H9 (cell line): ENCODE measurements around the gene IL6ST. TPM values are rescaled to one million over a fixed set of nuclear protein-coding genes. Genes with fewer than 3 reads are reported as not detected.
"Not testable (repeated sequence)": the region's sequence is repeated elsewhere in the genome, so short reads cannot be mapped to it uniquely, and the experiment has no call there.

Source experiments
- DNase-seq: peaks from one replicate; pipeline ENCODE4 v3.0.0-alpha.2; 2017
- H2AFZ ChIP-seq: one replicate; pipeline ENCODE4 v1.6.1; 2013; ENCODE audit warnings: mild to moderate bottlenecking, low read length, control low read depth, moderate library complexity
- H2AK5ac ChIP-seq: 2 replicates; pipeline ENCODE4 v1.6.1; 2013; ENCODE audit warnings: low read length, control low read depth, mixed read lengths; ENCODE audit not compliant: insufficient read length
- H2BK120ac ChIP-seq: one replicate; pipeline ENCODE4 v1.6.1; 2013; ENCODE audit warnings: low read depth, mild to moderate bottlenecking, low read length, control low read depth, inconsistent platforms; ENCODE audit not compliant: poor library complexity, severe bottlenecking
- H2BK12ac ChIP-seq: 2 replicates; pipeline ENCODE4 v1.6.1; 2013; ENCODE audit warnings: low read length, control low read depth, mixed read lengths, low read depth; ENCODE audit not compliant: insufficient read length
- H2BK15ac ChIP-seq: 2 replicates; pipeline ENCODE4 v1.6.1; 2013; ENCODE audit warnings: low read depth, low read length, control low read depth
- H2BK20ac ChIP-seq: one replicate; pipeline ENCODE4 v1.6.1; 2013; ENCODE audit warnings: low read depth, mild to moderate bottlenecking, low read length, control low read depth, inconsistent platforms; ENCODE audit not compliant: poor library complexity, severe bottlenecking
- H2BK5ac ChIP-seq: 2 replicates; pipeline ENCODE4 v1.6.1; 2013; ENCODE audit warnings: low read length, control low read depth, mixed read lengths; ENCODE audit not compliant: insufficient read length
- H3K14ac ChIP-seq: 2 replicates; pipeline ENCODE4 v1.6.1; 2013; ENCODE audit warnings: low read length, control low read depth; ENCODE audit not compliant: insufficient read depth
- H3K18ac ChIP-seq: 2 replicates; pipeline ENCODE4 v1.6.1; 2013; ENCODE audit warnings: low read depth, mild to moderate bottlenecking, mixed read lengths, low read length, control low read depth; ENCODE audit not compliant: insufficient read length
- H3K23ac ChIP-seq: 2 replicates; pipeline ENCODE4 v1.6.1; 2013; ENCODE audit warnings: low read length, control low read depth, mixed read lengths, low read depth; ENCODE audit not compliant: insufficient read length
- H3K23me2 ChIP-seq: 2 replicates; pipeline ENCODE4 v1.6.1; 2013; ENCODE audit warnings: low read depth, mild to moderate bottlenecking, mixed read lengths, low read length, control low read depth; ENCODE audit not compliant: insufficient read length, poor library complexity, severe bottlenecking
- H3K27ac ChIP-seq: 2 replicates; pipeline ENCODE4 v1.5.1; 2013; ENCODE audit warnings: low read length, control low read depth, mixed read lengths, low read depth; ENCODE audit not compliant: insufficient read length
- H3K27me3 ChIP-seq: 2 replicates; pipeline ENCODE4 v1.6.1; 2013; ENCODE audit warnings: low read length, control low read depth, inconsistent platforms; ENCODE audit not compliant: insufficient read depth
- H3K4ac ChIP-seq: 2 replicates; pipeline ENCODE4 v1.6.1; 2013; ENCODE audit warnings: low read depth, mild to moderate bottlenecking, control low read depth, inconsistent platforms, low read length, moderate library complexity
- H3K4me1 ChIP-seq: 2 replicates; pipeline ENCODE4 v1.6.1; 2013; ENCODE audit warnings: low read length, control low read depth, inconsistent platforms; ENCODE audit not compliant: insufficient read depth
- H3K4me2 ChIP-seq: 2 replicates; pipeline ENCODE4 v1.6.1; 2013; ENCODE audit warnings: low read length, control low read depth, mixed read lengths; ENCODE audit not compliant: insufficient read length, insufficient read depth
- H3K56ac ChIP-seq: 2 replicates; pipeline ENCODE4 v1.6.1; 2013; ENCODE audit warnings: low read depth, mild to moderate bottlenecking, mixed read lengths, low read length, control low read depth; ENCODE audit not compliant: insufficient read length
- H3K79me1 ChIP-seq: 2 replicates; pipeline ENCODE4 v1.6.1; 2013; ENCODE audit warnings: low read depth, mild to moderate bottlenecking, moderate library complexity, low read length, control low read depth, inconsistent platforms; ENCODE audit not compliant: insufficient read depth, poor library complexity, severe bottlenecking
- H3K79me2 ChIP-seq: 2 replicates; pipeline ENCODE4 v1.6.1; 2013; ENCODE audit warnings: low read length, control low read depth, inconsistent platforms; ENCODE audit not compliant: insufficient read depth
- H3K9ac ChIP-seq: 2 replicates; pipeline ENCODE4 v1.6.1; 2013; ENCODE audit warnings: low read length, control low read depth, mixed read lengths; ENCODE audit not compliant: insufficient read length; ENCODE audit errors: extremely low read depth
- H3K9me3 ChIP-seq: one replicate; pipeline ENCODE4 v1.6.1; 2013; ENCODE audit warnings: low read depth, low read length, inconsistent platforms; ENCODE audit not compliant: control insufficient read depth
- H3T11ph ChIP-seq: one replicate; pipeline ENCODE4 v1.6.1; 2013; ENCODE audit warnings: mild to moderate bottlenecking, low read length, control low read depth, inconsistent platforms
- H4K20me1 ChIP-seq: one replicate; pipeline ENCODE4 v1.6.1; 2013; ENCODE audit not compliant: control insufficient read depth, insufficient read length, insufficient read depth
- H4K5ac ChIP-seq: 2 replicates; pipeline ENCODE4 v1.6.1; 2013; ENCODE audit warnings: low read depth, mild to moderate bottlenecking, mixed read lengths, low read length, control low read depth; ENCODE audit not compliant: insufficient read length
- H4K8ac ChIP-seq: replicated peaks from 2 replicates; pipeline ENCODE4 v1.6.1; 2013; ENCODE audit warnings: low read length, control low read depth, mixed read lengths, low read depth; ENCODE audit not compliant: insufficient read length
- H4K91ac ChIP-seq: 2 replicates; pipeline ENCODE4 v1.6.1; 2013; ENCODE audit warnings: low read depth, mild to moderate bottlenecking, moderate library complexity, mixed read lengths, low read length, control low read depth; ENCODE audit not compliant: insufficient read length
- H3K27ac Mint-ChIP-seq, 3 experiments: 2 replicates in 2 of 3; 3 replicates in 1 of 3; pipeline ENCODE4 v1.8.0; 2020 to 2021; ENCODE audit warnings: mixed read lengths in 3 of 3, mild to moderate bottlenecking in 1 of 3, moderate library complexity in 1 of 3
- H3K27me3 Mint-ChIP-seq: 2 replicates; pipeline ENCODE4 v1.8.0; 2021; ENCODE audit warnings: low read depth, mild to moderate bottlenecking, moderate library complexity, mixed read lengths
- H3K36me3 Mint-ChIP-seq, 3 experiments: 2 replicates in 2 of 3; 3 replicates in 1 of 3; pipeline ENCODE4 v1.8.0; 2020 to 2021; ENCODE audit warnings: low read depth in 3 of 3, mixed read lengths in 3 of 3; ENCODE audit not compliant: insufficient read depth in 1 of 3
- H3K4me1 Mint-ChIP-seq, 2 experiments: 2 replicates each; pipeline ENCODE4 v1.8.0; 2020; ENCODE audit warnings: mixed read lengths in 2 of 2
- H3K4me3 Mint-ChIP-seq, 2 experiments: 2 replicates in 1 of 2; 3 replicates in 1 of 2; pipeline ENCODE4 v1.8.0; 2020 to 2021; ENCODE audit warnings: mild to moderate bottlenecking in 2 of 2, mixed read lengths in 2 of 2, moderate library complexity in 1 of 2
- H3K9me3 Mint-ChIP-seq, 2 experiments: 2 replicates in 1 of 2; 3 replicates in 1 of 2; pipeline ENCODE4 v1.8.0; 2020; ENCODE audit warnings: mild to moderate bottlenecking in 2 of 2, mixed read lengths in 2 of 2, moderate library complexity in 1 of 2
- WGBS: extraction: QIAGEN DNeasy Blood & Tissue Kit; methylation state at CpG from one replicate; pipeline ENCODE4 v1.1.7; 2013; ENCODE audit warnings: missing lambda C conversion rate, low lambda C conversion rate, mixed read lengths; ENCODE audit not compliant: insufficient read length; ENCODE audit errors: extremely low coverage; 5-methylcytosine and 5-hydroxymethylcytosine counted together
- total RNA-seq: library from RNA; stranded (reverse); gene quantifications from 2 replicates; pipeline ENCODE4 v1.2.1, GENCODE V29; 2021
- TF ChIP-seq, protein P1 (sequence below): fragments of 200-600 bp; sonication (generic); conservative IDR thresholded peaks from 3 replicates; pipeline ENCODE4 v1.8.0; 2021; ENCODE audit warnings: antibody characterized with exemption, mild to moderate bottlenecking

The IL6ST gene
- total RNA-seq, 1 experiment from 2014 or later: 11.1 TPM

DNA sequence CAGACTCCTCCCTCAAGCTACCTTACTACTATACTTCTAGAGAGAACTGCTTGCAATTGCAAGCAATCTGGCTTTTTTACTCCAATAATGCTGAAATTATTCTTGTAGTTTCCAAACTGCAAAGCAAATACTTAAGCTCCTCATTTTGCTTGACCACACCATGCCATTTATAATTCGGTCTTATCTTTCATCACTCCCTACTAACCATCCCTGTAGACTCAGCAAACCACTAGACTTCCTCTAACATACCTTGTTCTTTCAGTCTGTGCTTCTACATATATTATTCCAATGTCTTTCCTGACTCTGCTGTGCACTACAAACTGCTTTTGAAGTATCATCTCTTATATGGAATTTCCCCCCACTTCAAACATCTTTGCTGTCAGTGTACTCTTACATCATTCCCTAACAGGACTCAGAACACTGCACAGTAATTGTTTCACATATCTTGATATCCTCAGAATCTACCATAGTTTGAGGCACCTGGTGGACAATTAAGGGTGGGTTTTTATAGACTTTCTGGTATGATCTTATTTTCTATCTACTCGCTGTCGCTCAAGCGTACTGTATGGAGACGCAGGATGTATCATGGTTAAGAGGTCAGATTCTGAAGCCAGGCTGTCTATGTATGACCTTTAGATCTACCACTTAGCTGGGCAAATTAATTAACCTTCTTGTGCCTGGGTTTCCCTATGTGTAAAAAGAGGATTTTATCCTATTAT lies 2.8 kb downstream of the IL6ST start:
- H3T11ph ChIP-seq: no peak overlapping the region
- no peaks in the 10 kb centered on the region for H3K27me3 ChIP-seq
- H3K27ac Mint-ChIP-seq: no peak overlapping the region
- no peak overlapping the region for H3K9ac ChIP-seq
- H2AFZ ChIP-seq: no peak overlapping the region
- H4K5ac ChIP-seq: no peak overlapping the region
- H3K23me2 ChIP-seq: no peaks in the 10 kb centered on the region
- no peak overlapping the region for H2BK20ac ChIP-seq
- H3K18ac ChIP-seq: no peak overlapping the region
- no peak overlapping the region for H4K8ac ChIP-seq
- H2BK120ac ChIP-seq: no peak overlapping the region
- H3K4me2 ChIP-seq: no peak overlapping the region
- H2BK5ac ChIP-seq: no peak overlapping the region
- H2BK12ac ChIP-seq: no peak overlapping the region
- peaks cover 25 to 27% of the 10 kb centered on the region in 2 experiments for H3K4me1 Mint-ChIP-seq
- H2BK15ac ChIP-seq: no peak overlapping the region
- H3K4ac ChIP-seq: no peak overlapping the region
- no peak overlapping the region for H3K14ac ChIP-seq
- no peak overlapping the region for H3K4me3 Mint-ChIP-seq
- no peak for DNase-seq
- H3K9me3 ChIP-seq: no peaks in the 10 kb centered on the region
- H3K9me3 Mint-ChIP-seq: no peaks in the 10 kb centered on the region
- H4K20me1 ChIP-seq: no peaks in the 10 kb centered on the region
- no peak overlapping the region for H2AK5ac ChIP-seq
- no peak overlapping the region for H3K27ac ChIP-seq
- TF ChIP-seq, protein P1, sequence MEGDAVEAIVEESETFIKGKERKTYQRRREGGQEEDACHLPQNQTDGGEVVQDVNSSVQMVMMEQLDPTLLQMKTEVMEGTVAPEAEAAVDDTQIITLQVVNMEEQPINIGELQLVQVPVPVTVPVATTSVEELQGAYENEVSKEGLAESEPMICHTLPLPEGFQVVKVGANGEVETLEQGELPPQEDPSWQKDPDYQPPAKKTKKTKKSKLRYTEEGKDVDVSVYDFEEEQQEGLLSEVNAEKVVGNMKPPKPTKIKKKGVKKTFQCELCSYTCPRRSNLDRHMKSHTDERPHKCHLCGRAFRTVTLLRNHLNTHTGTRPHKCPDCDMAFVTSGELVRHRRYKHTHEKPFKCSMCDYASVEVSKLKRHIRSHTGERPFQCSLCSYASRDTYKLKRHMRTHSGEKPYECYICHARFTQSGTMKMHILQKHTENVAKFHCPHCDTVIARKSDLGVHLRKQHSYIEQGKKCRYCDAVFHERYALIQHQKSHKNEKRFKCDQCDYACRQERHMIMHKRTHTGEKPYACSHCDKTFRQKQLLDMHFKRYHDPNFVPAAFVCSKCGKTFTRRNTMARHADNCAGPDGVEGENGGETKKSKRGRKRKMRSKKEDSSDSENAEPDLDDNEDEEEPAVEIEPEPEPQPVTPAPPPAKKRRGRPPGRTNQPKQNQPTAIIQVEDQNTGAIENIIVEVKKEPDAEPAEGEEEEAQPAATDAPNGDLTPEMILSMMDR: no peak
- H4K91ac ChIP-seq: no peak overlapping the region
- H3K4me1 ChIP-seq: no peaks in the 10 kb centered on the region; the same call in 1 of the 2 replicates
- H3K56ac ChIP-seq: no peak overlapping the region
- H3K23ac ChIP-seq: no peak overlapping the region
- no peaks in the 10 kb centered on the region for H3K27me3 Mint-ChIP-seq
- no CpG with 5 or more reads among the region's 5 CpGs for WGBS
- H3K36me3 Mint-ChIP-seq: peaks cover 0 to 3% (median 0%) of the 10 kb centered on the region in 3 experiments; a peak in 1 of 7 replicates
- H3K79me1 ChIP-seq: no peaks in the 10 kb centered on the region
- no peaks in the 10 kb centered on the region for H3K79me2 ChIP-seq

DNA sequence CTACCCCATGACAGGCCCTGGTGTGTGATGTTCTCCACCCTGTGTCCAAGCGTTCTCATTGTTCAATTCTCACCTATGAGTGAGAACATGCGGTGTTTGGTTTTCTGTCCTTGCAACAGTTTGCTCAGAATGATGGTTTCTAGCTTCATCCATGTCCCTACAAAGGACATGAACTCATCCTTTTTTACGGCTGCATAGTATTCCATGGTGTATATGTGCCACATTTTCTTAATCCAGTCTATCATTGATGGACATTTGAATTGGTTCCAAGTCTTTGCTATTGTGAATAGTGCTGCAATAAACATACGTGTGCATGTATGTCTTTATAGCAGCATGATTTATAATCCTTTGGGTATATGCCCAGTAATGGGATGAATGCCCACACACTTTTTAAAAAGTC lies 3.9 kb downstream of the IL6ST start:
- not testable (repeated sequence) for H3K9ac ChIP-seq, H3K4me1 ChIP-seq, H3K27ac ChIP-seq, H3K9me3 Mint-ChIP-seq, H3K9me3 ChIP-seq, H3K56ac ChIP-seq, H3K4me3 Mint-ChIP-seq, H2BK5ac ChIP-seq, H4K20me1 ChIP-seq, H3K27me3 ChIP-seq, H3K79me1 ChIP-seq, H3K4me2 ChIP-seq, H2AK5ac ChIP-seq, H3K23ac ChIP-seq, H2BK15ac ChIP-seq, H2BK12ac ChIP-seq, H3K79me2 ChIP-seq, H2BK20ac ChIP-seq, H2BK120ac ChIP-seq, H3K4ac ChIP-seq, DNase-seq, H4K91ac ChIP-seq, H3K23me2 ChIP-seq, H3K27me3 Mint-ChIP-seq, H2AFZ ChIP-seq, H4K8ac ChIP-seq, H3K27ac Mint-ChIP-seq, H3K18ac ChIP-seq, H3K36me3 Mint-ChIP-seq, H3T11ph ChIP-seq, H4K5ac ChIP-seq, H3K14ac ChIP-seq
- WGBS: no CpG with 5 or more reads among the region's 4 CpGs
- peaks cover 17 to 22% of the 10 kb centered on the region in 2 experiments for H3K4me1 Mint-ChIP-seq
